SK-N-SH (cell line): ENCODE results near the gene ADCYAP1R1. TPM values are rescaled to one million over a fixed set of nuclear protein-coding genes. Genes with fewer than 3 reads are reported as not detected.

Experiments
- CTCF ChIA-PET: fragments of 300-600, 350-600 bp; formaldehyde crosslinking; extraction: SDS; loops from one replicate; lab custom pipeline; 2021; lab: Yijun Ruan, JAX
- POLR2A ChIA-PET: fragments of 350-600 bp; sonication (Branson Sonifier 250); formaldehyde crosslinking; extraction: SDS; loops from one replicate; lab custom pipeline; 2020; ENCODE audit warnings: antibody characterized with exemption, inconsistent platforms; lab: Yijun Ruan, JAX
- DNase-seq: peaks from one replicate; pipeline ENCODE4 v3.0.0; 2012
- H2AFZ ChIP-seq: fragments of 200-600 bp; sonication (generic); 2 replicates; pipeline ENCODE4 v1.8.1; 2016; ENCODE audit warnings: antibody characterized with exemption, mild to moderate bottlenecking, low read depth
- H3F3A ChIP-seq: fragments of 200-600 bp; sonication (generic); replicated peaks from 2 replicates; pipeline ENCODE3; 2016; ENCODE audit warnings: antibody characterized with exemption, mild to moderate bottlenecking; ENCODE audit not compliant: insufficient read depth
- H3K27ac ChIP-seq, 2 experiments: fragments of 200-500 bp in 1 of 2; fragments of 200-600 bp in 1 of 2; sonication (Bioruptor generic) in 1 of 2; sonication (generic), shearing (Covaris generic) in 1 of 2; 2 replicates each; pipeline versions ENCODE4 v1.5.1 to v1.6.1; 2014 to 2016; ENCODE audit warnings: low read depth in 2 of 2, inconsistent platforms in 1 of 2, low read length in 1 of 2, mild to moderate bottlenecking in 1 of 2, mixed read lengths in 1 of 2
- H3K27me3 ChIP-seq: fragments of 200-600 bp; sonication (generic), shearing (Covaris generic); 2 replicates; pipeline ENCODE4 v1.6.1; 2016; ENCODE audit warnings: mixed run types; ENCODE audit not compliant: insufficient read depth
- H3K36me3 ChIP-seq, 2 experiments: fragments of 200-500 bp in 1 of 2; fragments of 200-600 bp in 1 of 2; sonication (Bioruptor generic) in 1 of 2; sonication (generic) in 1 of 2; replicated peaks in 1 of 2; 2 replicates each; pipeline versions ENCODE3 to v1.5.1; 2014 to 2016; ENCODE audit warnings: low read length in 1 of 2, mild to moderate bottlenecking in 1 of 2; ENCODE audit not compliant: insufficient read depth in 2 of 2, control insufficient read depth in 1 of 2
- H3K4me1 ChIP-seq, 2 experiments: fragments of 200-500 bp in 1 of 2; fragments of 200-600 bp in 1 of 2; sonication (Bioruptor generic) in 1 of 2; sonication (generic), shearing (Covaris generic) in 1 of 2; 2 replicates each; pipeline versions ENCODE4 v1.5.1 to v1.6.1; 2014 to 2016; ENCODE audit warnings: low read depth in 1 of 2, low read length in 1 of 2, mixed run types in 1 of 2; ENCODE audit not compliant: insufficient read depth in 2 of 2, control insufficient read depth in 1 of 2
- H3K4me2 ChIP-seq: fragments of 200-600 bp; sonication (generic), shearing (Covaris generic); 2 replicates; pipeline ENCODE4 v1.6.1; 2017; ENCODE audit warnings: mixed run types
- H3K4me3 ChIP-seq, 2 experiments: fragments of 200-500 bp in 1 of 2; fragments of 200-600 bp in 1 of 2; sonication (Bioruptor generic) in 1 of 2; sonication (generic), shearing (Covaris generic) in 1 of 2; 2 replicates each; pipeline versions ENCODE4 v1.5.1 to v1.8.1; 2014 to 2016; ENCODE audit warnings: low read depth in 2 of 2, inconsistent platforms in 1 of 2, low read length in 1 of 2, mild to moderate bottlenecking in 1 of 2, mixed read lengths in 1 of 2, moderate library complexity in 1 of 2
- H3K79me2 ChIP-seq: fragments of 200-600 bp; sonication (generic); 2 replicates; pipeline ENCODE4 v1.8.1; 2017; ENCODE audit warnings: mild to moderate bottlenecking; ENCODE audit not compliant: insufficient read depth
- H3K9ac ChIP-seq: fragments of 200-600 bp; sonication (generic); 2 replicates; pipeline ENCODE4 v1.6.1; 2017; ENCODE audit warnings: mixed run types
- H3K9me2 ChIP-seq: fragments of 200-600 bp; sonication (generic); 2 replicates; pipeline ENCODE4 v1.6.1; 2017; ENCODE audit warnings: mixed run types
- H3K9me3 ChIP-seq: fragments of 200-600 bp; sonication (generic); 2 replicates; pipeline ENCODE4 v1.6.1; 2017; ENCODE audit warnings: mixed run types, mild to moderate bottlenecking, moderate library complexity
- H4K20me1 ChIP-seq: fragments of 200-600 bp; sonication (generic); 2 replicates; pipeline ENCODE4 v1.6.1; 2017; ENCODE audit warnings: mild to moderate bottlenecking, mixed run types; ENCODE audit not compliant: insufficient read depth
- CTCF ChIP-seq: fragments of 200-600 bp; sonication (generic); IDR thresholded peaks from 2 replicates; pipeline ENCODE4 v1.6.1; 2017; ENCODE audit warnings: antibody characterized with exemption, mild to moderate bottlenecking, moderate library complexity
- FOSL2 ChIP-seq: IDR thresholded peaks from 2 replicates; pipeline ENCODE4 v1.4.0; 2012; ENCODE audit warnings: low read depth, mild to moderate bottlenecking, moderate library complexity, borderline replicate concordance
- FOXJ3 ChIP-seq: sonication (generic); formaldehyde crosslinking; IDR thresholded peaks from 2 replicates; pipeline ENCODE4 v1.5.1; 2020; ENCODE audit warnings: mild to moderate bottlenecking, missing genetic modification reagents
- GABPA ChIP-seq: IDR thresholded peaks from 2 replicates; pipeline ENCODE4 v1.4.0; 2012; ENCODE audit warnings: low read depth, mild to moderate bottlenecking
- GATA2 ChIP-seq: sonication (generic); formaldehyde crosslinking; IDR thresholded peaks from 2 replicates; pipeline ENCODE4 v1.5.0; 2020; ENCODE audit warnings: mild to moderate bottlenecking, missing genetic modification reagents
- MEF2A ChIP-seq: IDR thresholded peaks from 2 replicates; pipeline ENCODE4 v1.4.0; 2012; ENCODE audit warnings: low read depth, borderline replicate concordance
- PBX3 ChIP-seq: IDR thresholded peaks from 2 replicates; pipeline ENCODE4; 2012
- POLR2AphosphoS5 ChIP-seq: IDR thresholded peaks from 2 replicates; pipeline ENCODE4 v1.6.1; 2012; ENCODE audit warnings: low read depth, low read length
- RAD21 ChIP-seq: IDR thresholded peaks from 2 replicates; pipeline ENCODE4 v1.6.1; 2012; ENCODE audit warnings: mild to moderate bottlenecking, low read length
- RCOR1 ChIP-seq: fragments of 150-350 bp; IDR thresholded peaks from 2 replicates; pipeline ENCODE4 v1.6.1; 2017; ENCODE audit warnings: antibody characterized with exemption, low read length
- RXRA ChIP-seq: IDR thresholded peaks from 2 replicates; pipeline ENCODE4 v1.4.0; 2012; ENCODE audit warnings: low read depth, mild to moderate bottlenecking, borderline replicate concordance
- SMC3 ChIP-seq: IDR thresholded peaks from 2 replicates; pipeline ENCODE4 v1.6.1; 2012; ENCODE audit warnings: low read depth, low read length, improper control_type of control experiment
- TAF1 ChIP-seq: IDR thresholded peaks from 2 replicates; pipeline ENCODE4 v1.6.1; 2012; ENCODE audit warnings: low read depth, mild to moderate bottlenecking, low read length, moderate library complexity, borderline replicate concordance
- TCF12 ChIP-seq: IDR thresholded peaks from 2 replicates; pipeline ENCODE4 v1.4.0; 2012
- TEAD4 ChIP-seq: IDR thresholded peaks from 2 replicates; pipeline ENCODE4 v1.4.0; 2012; ENCODE audit warnings: mild to moderate bottlenecking, borderline replicate concordance; ENCODE audit not compliant: insufficient read depth
- YY1 ChIP-seq: IDR thresholded peaks from 2 replicates; pipeline ENCODE4 v1.4.0; 2012; ENCODE audit warnings: low read depth, mild to moderate bottlenecking
- ZBTB33 ChIP-seq: IDR thresholded peaks from 2 replicates; pipeline ENCODE4 v1.4.0; 2012; ENCODE audit warnings: low read depth, borderline replicate concordance
- polyA plus RNA-seq, 3 experiments: library from polyadenylated mRNA; depleted of rRNA; stranded (reverse); fragments of >200 nt; gene quantifications; 2 replicates each; pipeline ENCODE4 v1.2.3, GENCODE V29; 2012
- TF ChIP-seq, protein P1 (sequence below): fragments of 150-350 bp; IDR thresholded peaks from 2 replicates; pipeline ENCODE4 v1.6.1; 2016; ENCODE audit warnings: mild to moderate bottlenecking, low read depth, low read length

Gene ADCYAP1R1
- polyA plus RNA-seq, 1 of the 3 experiments (the other 2 are of a cell fraction), result 0.08 TPM

GRCh38 chr7:31111109-31111451 is 59.0 kb downstream of the ADCYAP1R1 start:
- no peaks in the 10 kb centered on the region for H3F3A ChIP-seq
- H3K4me2 ChIP-seq, result no peak overlapping the region
- no peaks in the 10 kb centered on the region for H3K79me2 ChIP-seq
- CTCF ChIA-PET, result interaction anchor here (22.3 to 24.6 kb wide), 2 partner anchors 12 to 125 kb away, joined by 199 to 344 read pairs; no protein-coding TSS in a partner anchor
- H3K4me1 ChIP-seq, result no peaks in the 10 kb centered on the region
- no peaks in the 10 kb centered on the region for H3K9me2 ChIP-seq
- H4K20me1 ChIP-seq, result no peaks in the 10 kb centered on the region; the same call in 1 of the 2 replicates
- H3K4me3 ChIP-seq, result no peak overlapping the region
- H3K27me3 ChIP-seq, result peaks cover 9% of the 10 kb centered on the region; the same call in 1 of the 2 replicates
- TF ChIP-seq MEF2A, result no peak
- TF ChIP-seq RCOR1, result no peak
- no peak for TF ChIP-seq GATA2 (CRISPR knock-in tag)
- TF ChIP-seq CTCF, result no peak
- no peak for TF ChIP-seq PBX3
- TF ChIP-seq TCF12, result no peak
- no peak for TF ChIP-seq YY1
- no peak for TF ChIP-seq SMC3
- no peak for TF ChIP-seq ZBTB33
- TF ChIP-seq FOSL2, result no peak
- no peak for TF ChIP-seq TEAD4
- no peak for TF ChIP-seq RXRA
- no peak for TF ChIP-seq POLR2AphosphoS5
- no peak for TF ChIP-seq TAF1
- no peak for TF ChIP-seq GABPA
- TF ChIP-seq, protein P1, sequence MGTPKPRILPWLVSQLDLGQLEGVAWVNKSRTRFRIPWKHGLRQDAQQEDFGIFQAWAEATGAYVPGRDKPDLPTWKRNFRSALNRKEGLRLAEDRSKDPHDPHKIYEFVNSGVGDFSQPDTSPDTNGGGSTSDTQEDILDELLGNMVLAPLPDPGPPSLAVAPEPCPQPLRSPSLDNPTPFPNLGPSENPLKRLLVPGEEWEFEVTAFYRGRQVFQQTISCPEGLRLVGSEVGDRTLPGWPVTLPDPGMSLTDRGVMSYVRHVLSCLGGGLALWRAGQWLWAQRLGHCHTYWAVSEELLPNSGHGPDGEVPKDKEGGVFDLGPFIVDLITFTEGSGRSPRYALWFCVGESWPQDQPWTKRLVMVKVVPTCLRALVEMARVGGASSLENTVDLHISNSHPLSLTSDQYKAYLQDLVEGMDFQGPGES, result no peak
- no peak for TF ChIP-seq RAD21
- no peak for TF ChIP-seq FOXJ3 (CRISPR knock-in tag)
- H3K9me3 ChIP-seq, result no peaks in the 10 kb centered on the region
- no peak for DNase-seq
- POLR2A ChIA-PET, result no interaction called here
- no peak overlapping the region for H2AFZ ChIP-seq
- H3K27ac ChIP-seq, result no peak overlapping the region
- no peaks in the 10 kb centered on the region for H3K36me3 ChIP-seq
- no peak overlapping the region for H3K9ac ChIP-seq
